Endothelial cell of umbilical vein (primary cell): Measurements from ENCODE around the gene ZNF319. TPM values are rescaled to one million over a fixed set of nuclear protein-coding genes. Genes with fewer than 3 reads are reported as not detected.

Experiments
- BruUV-seq: library from RNA; stranded (reverse); fragments of 400-500 nt; replicated peaks from 2 replicates; lab custom pipeline; 2021; lab: Mats Ljungman, UMichigan
- CTCF ChIA-PET: fragments of 300-600, 350-600 bp; sonication (Branson Sonifier 250); formaldehyde crosslinking; loops from one replicate; lab custom pipeline; 2021; ENCODE audit warnings: antibody characterized with exemption, inconsistent platforms; lab: Charles Lee
- POLR2A ChIA-PET: fragments of 300-600, 350-600 bp; sonication (Branson Sonifier 250); formaldehyde crosslinking; loops from one replicate; lab custom pipeline; 2021; ENCODE audit warnings: antibody characterized with exemption, inconsistent platforms; lab: Charles Lee
- DNase-seq: peaks from one replicate; pipeline ENCODE4 v3.0.0-alpha.2; 2011; ENCODE audit warnings: low read depth, low spot score
- FAIRE-seq: peaks from 2 replicates; lab custom pipeline; 2011; peaks lifted over from hg19 to GRCh38; lab: Jason Lieb, UNC
- H2AFZ ChIP-seq: 2 replicates; pipeline ENCODE4 v1.6.0; 2012; ENCODE audit warnings: low read depth, low read length, control low read depth, inconsistent platforms
- H3K27ac ChIP-seq: 2 replicates; pipeline ENCODE4 v1.5.1; 2011; ENCODE audit warnings: low read depth, mild to moderate bottlenecking, control low read depth, low read length, moderate library complexity; ENCODE audit not compliant: insufficient read depth
- H3K27me3 ChIP-seq, 2 experiments: 2 replicates each; pipeline versions ENCODE4 v1.6.0 to v1.6.1; 2011; ENCODE audit warnings: low read length in 2 of 2, mixed read lengths in 1 of 2; ENCODE audit not compliant: control insufficient read depth in 2 of 2, insufficient read depth in 2 of 2
- H3K36me3 ChIP-seq, 2 experiments: 2 replicates in 1 of 2; 3 replicates in 1 of 2; pipeline ENCODE4 v1.5.1; 2011; ENCODE audit warnings: low read length in 2 of 2, mild to moderate bottlenecking in 1 of 2, moderate library complexity in 1 of 2; ENCODE audit not compliant: control insufficient read depth in 2 of 2, insufficient read depth in 2 of 2; ENCODE audit errors: extremely low read depth in 1 of 2
- H3K4me1 ChIP-seq: 3 replicates; pipeline ENCODE4 v1.5.1; 2011; ENCODE audit warnings: mild to moderate bottlenecking, low read length; ENCODE audit not compliant: control insufficient read depth, insufficient read depth; ENCODE audit errors: extremely low read depth
- H3K4me2 ChIP-seq: 2 replicates; pipeline ENCODE4 v1.6.1; 2011; ENCODE audit warnings: low read length, control low read depth, mixed read lengths; ENCODE audit not compliant: insufficient read depth
- H3K4me3 ChIP-seq, 3 experiments: fragments of 200-600 bp in 1 of 3; sonication (generic), shearing (Covaris generic) in 1 of 3; replicated peaks in 1 of 3; 2 replicates each; pipeline ENCODE4 v1.5.1; 2011 to 2016; ENCODE audit warnings: control low read depth in 3 of 3, low read length in 3 of 3, mild to moderate bottlenecking in 2 of 3, inconsistent platforms in 1 of 3, low read depth in 1 of 3, moderate library complexity in 1 of 3; ENCODE audit not compliant: insufficient read depth in 1 of 3
- H3K79me2 ChIP-seq: 2 replicates; pipeline ENCODE4 v1.6.0; 2012; ENCODE audit warnings: low read length, inconsistent platforms; ENCODE audit not compliant: control insufficient read depth, insufficient read depth
- H3K9ac ChIP-seq: replicated peaks from 2 replicates; pipeline ENCODE3; 2011; ENCODE audit warnings: low read length, control low read depth; ENCODE audit not compliant: insufficient read depth; ENCODE audit errors: extremely low read depth
- H3K9me1 ChIP-seq: replicated peaks from 3 replicates; pipeline ENCODE4 v1.6.0; 2011; ENCODE audit warnings: mild to moderate bottlenecking, low read length; ENCODE audit not compliant: control insufficient read depth, insufficient read depth; ENCODE audit errors: extremely low read depth
- H3K9me3 ChIP-seq: replicated peaks from 2 replicates; pipeline ENCODE4 v1.5.1; 2012; ENCODE audit warnings: low read length, inconsistent platforms; ENCODE audit not compliant: control insufficient read depth, insufficient read depth
- H4K20me1 ChIP-seq: replicated peaks from 2 replicates; pipeline ENCODE3; 2011; ENCODE audit warnings: mild to moderate bottlenecking, low read length; ENCODE audit not compliant: control insufficient read depth, insufficient read depth; ENCODE audit errors: extremely low read depth
- CTCF ChIP-seq, 2 donors: IDR thresholded peaks; 1 replicate in 1 of 2; 2 replicates in 1 of 2; pipeline ENCODE4 v1.5.1; 2011; ENCODE audit warnings: low read length in 2 of 2, mild to moderate bottlenecking in 2 of 2, moderate library complexity in 2 of 2, control low read depth in 1 of 2, inconsistent platforms in 1 of 2, low read depth in 1 of 2; ENCODE audit not compliant: insufficient read depth in 1 of 2; ENCODE audit errors: extremely low read depth in 1 of 2
- EZH2 ChIP-seq: IDR thresholded peaks from 2 replicates; pipeline ENCODE4 v1.6.1; 2012; ENCODE audit warnings: borderline replicate concordance, low read depth, mild to moderate bottlenecking, moderate library complexity, low read length, inconsistent platforms; ENCODE audit not compliant: severe bottlenecking
- FOS ChIP-seq: IDR thresholded peaks from 2 replicates; pipeline ENCODE4 v1.6.1; 2011; ENCODE audit warnings: mild to moderate bottlenecking, low read length, moderate library complexity, borderline replicate concordance; ENCODE audit not compliant: insufficient read depth
- GATA2 ChIP-seq: IDR thresholded peaks from 2 replicates; pipeline ENCODE4 v1.7.0; 2011; ENCODE audit warnings: low read depth, mild to moderate bottlenecking, moderate library complexity, mixed read lengths, low read length; ENCODE audit not compliant: insufficient read length, insufficient read depth
- JUN ChIP-seq: IDR thresholded peaks from 2 replicates; pipeline ENCODE4 v1.6.1; 2011; ENCODE audit warnings: borderline replicate concordance, low read depth; ENCODE audit not compliant: insufficient read length, insufficient read depth
- MAX ChIP-seq: IDR thresholded peaks from 2 replicates; pipeline ENCODE4 v1.6.1; 2011; ENCODE audit not compliant: insufficient read depth, insufficient read length
- MYC ChIP-seq: IDR thresholded peaks from one replicate; pipeline ENCODE4 v1.6.1; 2011; ENCODE audit warnings: mild to moderate bottlenecking, low read depth, low read length
- POLR2A ChIP-seq: IDR thresholded peaks from 2 replicates; pipeline ENCODE4 v1.6.1; 2012; ENCODE audit warnings: low read depth, mild to moderate bottlenecking, control low read depth, low read length
- POLR2AphosphoS5 ChIP-seq: IDR thresholded peaks from 2 replicates; pipeline ENCODE4 v1.6.1; 2012; ENCODE audit warnings: low read depth, mild to moderate bottlenecking, control low read depth, low read length, moderate library complexity; ENCODE audit not compliant: insufficient read depth
- dilution Hi-C: fragments of 300-500 bp; cut with MboI; formaldehyde crosslinking; loops from one replicate; pipeline ENCODE4 v1.15.0; 2019; ENCODE audit warnings: low sequenced_read_pairs; ENCODE audit not compliant: extremely low pct_ligation_motif_present
- intact Hi-C: fragments of 100-400 bp; cut with micrococcal nuclease; formaldehyde crosslinking; loops from one replicate; pipeline ENCODE4 v1.10.0; 2022
- polyA plus RNA-seq, 4 experiments: library from polyadenylated mRNA; depleted of rRNA in 3 of 4; stranded (reverse) in 3 of 4; unstranded in 1 of 4; fragments of >200 nt; gene quantifications; 2 replicates each; pipeline versions ENCODE4 v1.2.1 to v1.2.3, GENCODE V29; 2011 to 2012; ENCODE audit warnings: missing spikeins in 1 of 4
- total RNA-seq: library from RNA; stranded (reverse); gene quantifications from 2 replicates; pipeline ENCODE4 v1.2.3, GENCODE V29; 2021

The ZNF319 gene
- total and polyA plus RNA-seq, 2 donors (not counting 3 experiments of a cell fraction or from before 2014, with no cell fraction given), result 5.4 to 9.9 TPM

GRCh38 chr16:58028541-58029070 is 28.1 kb upstream of the ZNF319 start:
- no peaks in the 10 kb centered on the region for H3K9me3 ChIP-seq
- no peak overlapping the region for H3K4me2 ChIP-seq
- H3K36me3 ChIP-seq, result no peaks in the 10 kb centered on the region
- no peak overlapping the region for H2AFZ ChIP-seq
- intact Hi-C loops (no loop called here), dilution Hi-C loops (no loop called here)
- BruUV-seq, result no TSS peak
- H4K20me1 ChIP-seq, result no peaks in the 10 kb centered on the region
- H3K27me3 ChIP-seq, result peaks cover 0 to 8% of the 10 kb centered on the region in 2 experiments
- H3K4me1 ChIP-seq, result peaks cover 9% of the 10 kb centered on the region
- ChIA-PET POLR2A (no interaction called here), CTCF (interaction anchor here (1.0 to 1.1 kb wide), 2 partner anchors 93 to 728 kb away, joined by 3 to 4 read pairs; no protein-coding TSS in a partner anchor)
- no peak overlapping the region for H3K27ac ChIP-seq
- H3K79me2 ChIP-seq, result no peaks in the 10 kb centered on the region
- FAIRE-seq (no peak), DNase-seq (no peak)
- TF ChIP-seq POLR2AphosphoS5 (no peak), MAX (no peak), MYC (no peak), CTCF (IDR thresholded peaks at IDR 0.05; ENCODE audit: extremely low read depth in 1 of 2, insufficient read depth in 1 of 2, low read depth in 1 of 2, low read length in 2 of 2) (no peak), GATA2 (no peak), JUN (no peak), EZH2 (no peak), POLR2A (no peak), FOS (no peak)
- H3K9ac ChIP-seq, result no peak overlapping the region
- no peak overlapping the region for H3K4me3 ChIP-seq
- no peaks in the 10 kb centered on the region for H3K9me1 ChIP-seq
